ENCODE data around the gene COL1A1. TPM values are rescaled to one million over a fixed set of nuclear protein-coding genes. Genes with fewer than 3 reads are reported as not detected.

Gene COL1A1
- total RNA-seq, 1 experiment from 2014 or later = 104 TPM

- H3K27me3 Mint-ChIP-seq (ENCODE audit: low read depth) = peaks cover 32% of the 10 kb centered on the region
- no peak overlapping the region for H3K27ac ChIP-seq (ENCODE audit: insufficient read length, low read depth, low read length)
Observed at GRCh38 chr17:50161023-50161910, 40.2 kb downstream of the COL1A1 start.

More at GRCh38 chr17:50161023-50161910, 40.2 kb downstream of the COL1A1 start:
- Histone ChIP-seq H3K4ac (ENCODE audit: low read depth, low read length) (no peak overlapping the region), H2BK20ac (ENCODE audit: low read depth, low read length, poor library complexity, severe bottlenecking) (no peak overlapping the region), H3K79me1 (ENCODE audit: insufficient read depth, low read depth, low read length, poor library complexity, severe bottlenecking) (no peaks in the 10 kb centered on the region), H2BK12ac (ENCODE audit: insufficient read length, low read depth, low read length) (no peak overlapping the region), H3K4me2 (ENCODE audit: insufficient read depth, insufficient read length, low read length) (peak overlapping the region; percentile 53), H3K27me3 (ENCODE audit: insufficient read depth, low read length) (no peaks in the 10 kb centered on the region; the same call in 1 of the 2 replicates), H3K23me2 (ENCODE audit: insufficient read length, low read depth, low read length, poor library complexity, severe bottlenecking) (peaks cover 13% of the 10 kb centered on the region), H2BK5ac (ENCODE audit: insufficient read length, low read length) (no peak overlapping the region), H3K23ac (ENCODE audit: insufficient read length, low read depth, low read length) (no peak overlapping the region), H2BK120ac (ENCODE audit: low read depth, low read length, poor library complexity, severe bottlenecking) (no peak overlapping the region), H3K79me2 (ENCODE audit: insufficient read depth, low read length) (no peaks in the 10 kb centered on the region), H3K4me1 (ENCODE audit: insufficient read depth, low read length) (no peaks in the 10 kb centered on the region), H3K14ac (ENCODE audit: insufficient read depth, low read length) (peak overlapping the region; percentile 21; the same call in 1 of the 2 replicates), H3K9me3 (ENCODE audit: control insufficient read depth, low read depth, low read length) (no peaks in the 10 kb centered on the region), H2AK5ac (ENCODE audit: insufficient read length, low read length) (no peak overlapping the region), H2AFZ (ENCODE audit: low read length) (peak overlapping the region; percentile 50), H3K9ac (ENCODE audit: extremely low read depth, insufficient read length, low read length) (no peak overlapping the region), H3T11ph (ENCODE audit: low read length) (no peak overlapping the region), H2BK15ac (ENCODE audit: low read depth, low read length) (no peak overlapping the region), H4K91ac (ENCODE audit: insufficient read length, low read depth, low read length) (no peak overlapping the region), H3K56ac (ENCODE audit: insufficient read length, low read depth, low read length) (no peak overlapping the region), H4K20me1 (ENCODE audit: control insufficient read depth, insufficient read depth, insufficient read length) (no peaks in the 10 kb centered on the region), H3K18ac (ENCODE audit: insufficient read length, low read depth, low read length) (peak overlapping the region; percentile 5), H4K8ac (replicated peaks; ENCODE audit: insufficient read length, low read depth, low read length) (no peak overlapping the region), H4K5ac (ENCODE audit: insufficient read length, low read depth, low read length) (no peak overlapping the region)
- H3K27ac Mint-ChIP-seq = peak overlapping the region in 2 of 3 experiments; percentile 70 to 76; a peak in 5 of 7 replicates
- no CpG with 5 or more reads among the region's 53 CpGs for WGBS (ENCODE audit: extremely low coverage, insufficient read length, low lambda C conversion rate)
- H3K4me1 Mint-ChIP-seq = peaks cover 10 to 25% of the 10 kb centered on the region in 2 experiments
- no peaks in the 10 kb centered on the region for H3K36me3 Mint-ChIP-seq (ENCODE audit: insufficient read depth in 1 of 3, low read depth in 3 of 3)
- peak; percentile 98 for DNase-seq
- peak overlapping the region; percentile 66 to 88 for H3K4me3 Mint-ChIP-seq
- H3K9me3 Mint-ChIP-seq = no peaks in the 10 kb centered on the region
- TF ChIP-seq, protein P1, sequence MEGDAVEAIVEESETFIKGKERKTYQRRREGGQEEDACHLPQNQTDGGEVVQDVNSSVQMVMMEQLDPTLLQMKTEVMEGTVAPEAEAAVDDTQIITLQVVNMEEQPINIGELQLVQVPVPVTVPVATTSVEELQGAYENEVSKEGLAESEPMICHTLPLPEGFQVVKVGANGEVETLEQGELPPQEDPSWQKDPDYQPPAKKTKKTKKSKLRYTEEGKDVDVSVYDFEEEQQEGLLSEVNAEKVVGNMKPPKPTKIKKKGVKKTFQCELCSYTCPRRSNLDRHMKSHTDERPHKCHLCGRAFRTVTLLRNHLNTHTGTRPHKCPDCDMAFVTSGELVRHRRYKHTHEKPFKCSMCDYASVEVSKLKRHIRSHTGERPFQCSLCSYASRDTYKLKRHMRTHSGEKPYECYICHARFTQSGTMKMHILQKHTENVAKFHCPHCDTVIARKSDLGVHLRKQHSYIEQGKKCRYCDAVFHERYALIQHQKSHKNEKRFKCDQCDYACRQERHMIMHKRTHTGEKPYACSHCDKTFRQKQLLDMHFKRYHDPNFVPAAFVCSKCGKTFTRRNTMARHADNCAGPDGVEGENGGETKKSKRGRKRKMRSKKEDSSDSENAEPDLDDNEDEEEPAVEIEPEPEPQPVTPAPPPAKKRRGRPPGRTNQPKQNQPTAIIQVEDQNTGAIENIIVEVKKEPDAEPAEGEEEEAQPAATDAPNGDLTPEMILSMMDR (conservative IDR thresholded peaks at IDR 0.05) = peak; percentile 92

All from H9 (cell line).